ENCODE results near the gene ZNRF1. TPM values are rescaled to one million over a fixed set of nuclear protein-coding genes. Genes with fewer than 3 reads are reported as not detected.

The ZNRF1 gene
- total and polyA plus RNA-seq, 2 of the 8 experiments (the other 6 are each of a cell fraction or from before 2014, with no cell fraction given), result 33.5 to 52.9 TPM

DNA sequence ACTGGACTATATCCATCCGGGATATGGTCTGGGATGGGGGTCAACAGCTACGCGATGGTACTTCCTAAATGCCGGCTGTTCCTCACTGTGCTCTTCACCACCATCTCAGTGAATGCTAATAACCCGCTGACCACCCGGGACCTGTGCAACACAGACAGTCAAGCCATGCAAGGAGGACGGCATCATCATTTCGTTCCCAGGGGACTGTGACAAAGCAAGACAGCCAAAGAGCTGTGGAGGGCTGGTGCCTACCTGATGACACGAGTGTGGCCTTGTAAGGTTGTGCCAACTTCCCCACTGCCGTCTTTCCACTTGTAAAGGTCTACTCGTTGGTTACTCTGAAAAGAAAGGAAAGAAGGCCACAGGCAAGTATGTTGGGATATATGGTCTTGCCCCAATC lies 47.6 kb upstream of the ZNRF1 start:
- Histone ChIP-seq H3K4me1 (replicated peaks in 1 of 4; ENCODE audit: control insufficient read depth in 3 of 4, insufficient read depth in 4 of 4, low read length in 3 of 4) (peaks cover 0 to under 1% (median 0%) of the 10 kb centered on the region in 4 experiments; a peak in 1 of 7 replicates), H2AK5ac (ENCODE audit: low read depth, low read length) (no peak overlapping the region), H3K14ac (ENCODE audit: insufficient read length) (no peak overlapping the region), H3K79me2 (ENCODE audit: control insufficient read depth in 1 of 2, insufficient read depth in 2 of 2, low read length in 2 of 2) (no peaks in the 10 kb centered on the region), H3K27me3 (replicated peaks in 1 of 4; ENCODE audit: control insufficient read depth in 3 of 4, extremely low read depth in 1 of 4, insufficient read depth in 3 of 4, low read length in 3 of 4) (no peaks in the 10 kb centered on the region), H2BK5ac (ENCODE audit: low read depth, low read length) (no peak overlapping the region), H4K8ac (ENCODE audit: extremely low read depth, insufficient read depth, low read length) (no peak overlapping the region), H3K9me3 (ENCODE audit: insufficient read depth in 2 of 2, low read depth in 1 of 2, low read length in 1 of 2) (no peaks in the 10 kb centered on the region), H3K23me2 (ENCODE audit: low read depth, low read length) (no peaks in the 10 kb centered on the region), H3K36me3 (ENCODE audit: control insufficient read depth in 2 of 4, insufficient read depth in 4 of 4, low read length in 3 of 4) (peaks cover 7 to 54% (median 31%) of the 10 kb centered on the region in 4 experiments), H4K91ac (replicated peaks; ENCODE audit: insufficient read length, low read length) (no peak overlapping the region), H4K20me1 (replicated peaks in 1 of 2; ENCODE audit: control insufficient read depth in 1 of 2, insufficient read depth in 2 of 2, low read length in 2 of 2) (peaks cover 0 to 2% of the 10 kb centered on the region in 2 experiments), H3K4ac (replicated peaks; ENCODE audit: insufficient read length, low read depth, low read length) (no peak overlapping the region), H2BK20ac (ENCODE audit: low read length) (no peak overlapping the region), H3K23ac (ENCODE audit: insufficient read length) (no peak overlapping the region), H3K56ac (replicated peaks; ENCODE audit: insufficient read length, low read depth, low read length) (no peak overlapping the region), H4K5ac (ENCODE audit: insufficient read length, low read depth, low read length) (no peak overlapping the region), H2BK120ac (replicated peaks; ENCODE audit: low read depth, low read length) (no peak overlapping the region), H2BK12ac (ENCODE audit: low read depth, low read length) (no peak overlapping the region), H3K27ac (ENCODE audit: low read depth, low read length) (no peak overlapping the region), H3K18ac (ENCODE audit: extremely low read depth, low read length) (no peak overlapping the region), H3K4me3 (ENCODE audit: extremely low read depth in 1 of 4, insufficient read depth in 2 of 4, low read depth in 3 of 4, low read length in 4 of 4) (no peak overlapping the region), H3K9ac (replicated peaks in 1 of 4; ENCODE audit: extremely low read depth in 1 of 4, low read depth in 3 of 4, low read length in 3 of 4) (no peak overlapping the region), H2BK15ac (ENCODE audit: low read length) (no peak overlapping the region), H3K79me1 (ENCODE audit: low read depth, low read length) (peaks cover 2% of the 10 kb centered on the region; the same call in 1 of the 2 replicates), H3K4me2 (ENCODE audit: insufficient read depth in 1 of 2, low read depth in 2 of 2, low read length in 2 of 2) (no peak overlapping the region), H2AFZ (ENCODE audit: low read length) (no peak overlapping the region)
- 94% methylated on average over 11 of the region's 11 CpGs; no CpG with 5 or more reads in 1 of the 2 experiments for WGBS, 2 experiments (ENCODE audit: extremely low coverage in 1 of 2, insufficient coverage in 1 of 2, insufficient read length in 1 of 2, insufficient replicate concordance in 2 of 2, low coverage in 1 of 2, low lambda C conversion rate in 2 of 2, missing lambda C conversion rate in 1 of 2)
- no peak for DNase-seq (ENCODE audit: low read depth in 1 of 2, low spot score in 2 of 2)
- FAIRE-seq, result no peak
- CTCF ChIA-PET (ENCODE audit: partially characterized antibody), result interaction anchor here (0.6 to 2.0 kb wide), 3 partner anchors 12 to 160 kb away, joined by 3 to 6 read pairs (median 5); no protein-coding TSS in a partner anchor
- POLR2A ChIA-PET (ENCODE audit: partially characterized antibody), result interaction anchor here (1.2 to 2.7 kb wide), 2 partner anchors 15 to 32 kb away, joined by 3 to 9 read pairs; no protein-coding TSS in a partner anchor
- TF ChIP-seq HDAC2 (IDR thresholded peaks at IDR 0.05; ENCODE audit: borderline replicate concordance in 1 of 2, low read depth in 2 of 2, low read length in 2 of 2) (no peak), CREB1 (IDR thresholded peaks at IDR 0.05) (no peak), EGR1 (IDR thresholded peaks at IDR 0.05; ENCODE audit: borderline replicate concordance, low read depth, low read length) (no peak), SIN3A (conservative IDR thresholded peaks at IDR 0.05 in 1 of 2, IDR thresholded peaks at IDR 0.05 in 1 of 2; ENCODE audit: low read depth in 1 of 2, low read length in 2 of 2) (no peak), POU5F1 (IDR thresholded peaks at IDR 0.05; ENCODE audit: low read depth, low read length) (no peak), CBX8 (IDR thresholded peaks at IDR 0.05; ENCODE audit: borderline replicate concordance, low read depth, low read length) (no peak), NRF1 (IDR thresholded peaks at IDR 0.05; ENCODE audit: low read depth, low read length) (no peak), SP4 (IDR thresholded peaks at IDR 0.05; ENCODE audit: low read length) (no peak), SRF (IDR thresholded peaks at IDR 0.05; ENCODE audit: low read depth, low read length) (no peak), JUND (IDR thresholded peaks at IDR 0.05; ENCODE audit: low read length) (no peak), YY1 (IDR thresholded peaks at IDR 0.05; ENCODE audit: low read depth, low read length) (no peak), TAF7 (optimal IDR thresholded peaks at IDR 0.05; ENCODE audit: borderline replicate concordance, low read depth, low read length) (no peak), ASH2L (IDR thresholded peaks at IDR 0.05; ENCODE audit: low read length) (no peak)
- TF ChIP-seq, protein P1, sequence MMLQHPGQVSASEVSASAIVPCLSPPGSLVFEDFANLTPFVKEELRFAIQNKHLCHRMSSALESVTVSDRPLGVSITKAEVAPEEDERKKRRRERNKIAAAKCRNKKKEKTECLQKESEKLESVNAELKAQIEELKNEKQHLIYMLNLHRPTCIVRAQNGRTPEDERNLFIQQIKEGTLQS (IDR thresholded peaks at IDR 0.05; ENCODE audit: insufficient read depth, low read depth, low read length), result no peak

All from H1 (cell line).